GM23248 (cell line): Measurements from ENCODE around the gene PSMA7. TPM values are rescaled to one million over a fixed set of nuclear protein-coding genes. Genes with fewer than 3 reads are reported as not detected.

Source experiments
- DNase-seq: peaks from one replicate; pipeline ENCODE4 v3.0.0-alpha.2; 2015
- H2AFZ ChIP-seq: fragments of 200-600 bp; sonication (generic); 2 replicates; pipeline ENCODE4 v1.6.1; 2016; ENCODE audit warnings: antibody characterized with exemption
- H3F3A ChIP-seq: fragments of 200-600 bp; sonication (generic); 2 replicates; pipeline ENCODE4 v1.6.1; 2016; ENCODE audit warnings: mild to moderate bottlenecking, antibody characterized with exemption, mixed run types; ENCODE audit not compliant: insufficient read depth
- H3K27ac ChIP-seq: fragments of 200-600 bp; sonication (generic); 2 replicates; pipeline ENCODE4 v1.5.1; 2016; ENCODE audit warnings: mild to moderate bottlenecking
- H3K27me3 ChIP-seq: fragments of 200-600 bp; sonication (generic); replicated peaks from 2 replicates; pipeline ENCODE4 v1.6.1; 2016; ENCODE audit warnings: mild to moderate bottlenecking; ENCODE audit not compliant: insufficient read depth
- H3K36me3 ChIP-seq: fragments of 200-600 bp; sonication (generic); 2 replicates; pipeline ENCODE4 v1.6.1; 2016; ENCODE audit warnings: low read depth, mild to moderate bottlenecking
- H3K4me1 ChIP-seq: fragments of 200-600 bp; sonication (generic); 2 replicates; pipeline ENCODE4 v1.6.1; 2016; ENCODE audit warnings: mild to moderate bottlenecking; ENCODE audit not compliant: insufficient read depth
- H3K4me2 ChIP-seq: fragments of 200-600 bp; sonication (generic); one replicate; pipeline ENCODE4 v1.6.1; 2016; ENCODE audit warnings: mild to moderate bottlenecking; ENCODE audit not compliant: unreplicated experiment
- H3K4me3 ChIP-seq: fragments of 200-600 bp; sonication (generic); 2 replicates; pipeline ENCODE4 v1.5.1; 2016; ENCODE audit warnings: mild to moderate bottlenecking
- H3K79me2 ChIP-seq: fragments of 200-600 bp; sonication (generic); 2 replicates; pipeline ENCODE4 v1.6.1; 2016; ENCODE audit warnings: mild to moderate bottlenecking; ENCODE audit not compliant: insufficient read depth
- H3K9ac ChIP-seq: fragments of 200-600 bp; sonication (generic); 2 replicates; pipeline ENCODE4 v1.6.1; 2016; ENCODE audit warnings: mild to moderate bottlenecking
- H3K9me2 ChIP-seq: fragments of 200-600 bp; sonication (generic); 2 replicates; pipeline ENCODE4 v1.6.1; 2016; ENCODE audit warnings: mixed run types, mild to moderate bottlenecking, moderate library complexity; ENCODE audit not compliant: insufficient read depth
- H3K9me3 ChIP-seq: fragments of 200-600 bp; sonication (generic); one replicate; pipeline ENCODE4 v1.6.1; 2017; ENCODE audit warnings: low read depth
- H4K20me1 ChIP-seq: fragments of 200-600 bp; sonication (generic); 2 replicates; pipeline ENCODE4 v1.6.0; 2016; ENCODE audit not compliant: insufficient read depth
- EZH2 ChIP-seq: fragments of 200-600 bp; sonication (generic); IDR thresholded peaks from 2 replicates; pipeline ENCODE4 v1.6.1; 2018; ENCODE audit warnings: antibody characterized with exemption, mild to moderate bottlenecking; ENCODE audit not compliant: insufficient read depth, poor library complexity, severe bottlenecking
- EZH2phosphoT487 ChIP-seq: fragments of 200-600 bp; sonication (generic); IDR thresholded peaks from 2 replicates; pipeline ENCODE4 v1.6.1; 2018; ENCODE audit warnings: antibody characterized with exemption, moderate library complexity, mild to moderate bottlenecking, low read depth; ENCODE audit not compliant: insufficient read depth
- WGBS, 2 experiments: methylation state at CpG; one replicate each; pipeline ENCODE4 v1.1.6; 2015 to 2017; ENCODE audit warnings: low lambda C conversion rate in 2 of 2, low coverage in 1 of 2; ENCODE audit errors: missing lambda C conversion rate in 2 of 2; 5-methylcytosine and 5-hydroxymethylcytosine counted together
- in situ Hi-C: fragments of 300-500 bp; cut with MboI; formaldehyde crosslinking; loops from 2 replicates; pipeline ENCODE4 v1.15.0; 2020
- polyA plus RNA-seq: library from polyadenylated mRNA; unstranded; fragments of >200 nt; fragmentation: Nextera tagmentation; extraction: Ambion mirVana; gene quantifications from 2 replicates; pipeline ENCODE4 v1.2.1, GENCODE V29; 2016
- total RNA-seq: library from RNA; depleted of rRNA; stranded (reverse); fragments of >200 nt; shearing (Covaris generic); gene quantifications from 2 replicates; pipeline ENCODE4 v1.2.3, GENCODE V29; 2014

Gene PSMA7
- total and polyA plus RNA-seq, 2 experiments from 2014 or later = 268 to 488 TPM

- H3K9ac ChIP-seq = peak overlapping the region; percentile 99
- peaks cover 15% of the 10 kb centered on the region for H3F3A ChIP-seq
- H3K9me3 ChIP-seq = no peaks in the 10 kb centered on the region
- 95 to 97% methylated on average over 2 of the region's 2 CpGs for WGBS, 2 experiments
- peak; percentile 21 for DNase-seq
- TF ChIP-seq EZH2phosphoT487 (no peak), EZH2 (no peak)
- H3K79me2 ChIP-seq = peaks cover 48% of the 10 kb centered on the region
- peak overlapping the region; percentile 99 for H3K4me3 ChIP-seq
- peak overlapping the region; percentile 83 for H3K27ac ChIP-seq
- H3K9me2 ChIP-seq = no peaks in the 10 kb centered on the region
- H3K36me3 ChIP-seq = peaks cover 4% of the 10 kb centered on the region; the same call in 1 of the 2 replicates
- no peaks in the 10 kb centered on the region for H4K20me1 ChIP-seq
- in situ Hi-C loops = no loop called here
- H3K4me1 ChIP-seq = peaks cover 20% of the 10 kb centered on the region
- peak overlapping the region; percentile 91 for H2AFZ ChIP-seq
- H3K4me2 ChIP-seq = peak overlapping the region; percentile 76
- H3K27me3 ChIP-seq = no peaks in the 10 kb centered on the region
Observed at GRCh38 chr20:62181808-62182207, 38.6 kb upstream of the PSMA7 start.

DNA sequence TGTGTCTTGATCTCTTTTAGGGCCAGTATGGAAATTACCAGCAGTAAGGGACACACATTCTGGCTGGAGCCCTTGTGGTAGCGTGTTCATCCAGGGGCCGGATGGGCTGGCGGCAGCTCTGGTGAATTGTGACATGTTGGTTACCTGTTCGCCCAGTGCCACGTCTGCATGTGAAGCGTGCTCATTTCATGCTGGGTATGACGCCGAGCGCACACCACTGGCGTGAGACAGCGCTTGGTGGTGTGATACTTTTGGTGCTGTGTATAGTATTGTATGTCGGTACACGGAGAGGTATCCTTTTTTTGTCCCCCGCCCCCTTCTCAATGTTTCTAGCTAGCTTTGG, 35.9 kb upstream of the PSMA7 start:
- TF ChIP-seq EZH2 (no peak), EZH2phosphoT487 (no peak)
- in situ Hi-C loops = no loop called here
- H3F3A ChIP-seq = peaks cover 15% of the 10 kb centered on the region

GRCh38 chr20:62178316-62179161, 35.3 kb upstream of the PSMA7 start:
- 88 to 93% methylated on average over 17 to 19 of the region's 19 CpGs for WGBS, 2 experiments
- H3K36me3 ChIP-seq = peaks cover 7% of the 10 kb centered on the region; the same call in 1 of the 2 replicates
- TF ChIP-seq EZH2 = no peak
- no peak for TF ChIP-seq EZH2phosphoT487
- no peaks in the 10 kb centered on the region for H3K9me3 ChIP-seq
- H3K4me3 ChIP-seq = no peak overlapping the region
- in situ Hi-C loops = no loop called here
- H3K27ac ChIP-seq = no peak overlapping the region
- H3K79me2 ChIP-seq = peaks cover 16% of the 10 kb centered on the region
- no peak overlapping the region for H3K9ac ChIP-seq
- H3K9me2 ChIP-seq = no peaks in the 10 kb centered on the region
- H3F3A ChIP-seq = peaks cover 15% of the 10 kb centered on the region
- no peaks in the 10 kb centered on the region for H3K27me3 ChIP-seq
- H3K4me1 ChIP-seq = peaks cover 9% of the 10 kb centered on the region
- no peak for DNase-seq
- H2AFZ ChIP-seq = no peak overlapping the region
- H4K20me1 ChIP-seq = no peaks in the 10 kb centered on the region
- no peak overlapping the region for H3K4me2 ChIP-seq

More for the DNA sequence above, 35.9 kb upstream of the PSMA7 start:
- Histone ChIP-seq H3K9me3 (no peaks in the 10 kb centered on the region), H3K27ac (no peak overlapping the region), H2AFZ (no peak overlapping the region), H3K9me2 (no peaks in the 10 kb centered on the region), H4K20me1 (no peaks in the 10 kb centered on the region), H3K79me2 (peaks cover 21% of the 10 kb centered on the region), H3K4me1 (peaks cover 15% of the 10 kb centered on the region), H3K36me3 (peaks cover 7% of the 10 kb centered on the region; the same call in 1 of the 2 replicates), H3K4me2 (no peak overlapping the region), H3K27me3 (no peaks in the 10 kb centered on the region), H3K4me3 (no peak overlapping the region), H3K9ac (no peak overlapping the region)
- no peak for DNase-seq
- WGBS, 2 experiments = 91 to 97% methylated on average over 14 of the region's 14 CpGs

GRCh38 chr20:62177307-62177706, 34.1 kb upstream of the PSMA7 start:
- H2AFZ ChIP-seq = no peak overlapping the region
- H3K4me1 ChIP-seq = peaks cover 9% of the 10 kb centered on the region
- in situ Hi-C loops = no loop called here
- no peak for DNase-seq
- H3K4me3 ChIP-seq = no peak overlapping the region
- peaks cover 14% of the 10 kb centered on the region for H3F3A ChIP-seq
- H3K27ac ChIP-seq = no peak overlapping the region
- peaks cover 7% of the 10 kb centered on the region; the same call in 1 of the 2 replicates for H3K36me3 ChIP-seq
- H3K27me3 ChIP-seq = no peaks in the 10 kb centered on the region
- 89 to 92% methylated on average over 9 of the region's 9 CpGs for WGBS, 2 experiments
- no peak overlapping the region for H3K9ac ChIP-seq
- no peaks in the 10 kb centered on the region for H4K20me1 ChIP-seq
- H3K9me3 ChIP-seq = no peaks in the 10 kb centered on the region
- H3K79me2 ChIP-seq = peaks cover 7% of the 10 kb centered on the region; the same call in 1 of the 2 replicates
- TF ChIP-seq EZH2 (no peak), EZH2phosphoT487 (no peak)
- H3K4me2 ChIP-seq = no peak overlapping the region
- H3K9me2 ChIP-seq = no peaks in the 10 kb centered on the region
